ENCODE measurements around the gene VOPP1.
A peak's percentile ranks its signal among the peaks of the same experiment; 100 is the strongest.
"Not testable (repeated sequence)": the region's sequence is repeated elsewhere in the genome, so short reads cannot be mapped to it uniquely, and the experiment has no call there.

VOPP1 gene

GRCh38 chr7:55471594-55471993 is 100.7 kb downstream of the VOPP1 start:
- DNase-seq = not testable (repeated sequence)

- DNase-seq = no peak
Observed at GRCh38 chr7:55470261-55470660, 102.0 kb downstream of the VOPP1 start.

GRCh38 chr7:55469721-55470120 is 102.6 kb downstream of the VOPP1 start:
- DNase-seq = no peak

GRCh38 chr7:55469271-55469681 is 103.0 kb downstream of the VOPP1 start:
- DNase-seq = peak in 22 of 58 donors; percentile 11 to 64 (median 30)

- DNase-seq = no peak
Observed at GRCh38 chr7:55468495-55468894, 103.8 kb downstream of the VOPP1 start.

GRCh38 chr7:55467047-55467593 is 105.2 kb downstream of the VOPP1 start:
- DNase-seq = no peak

- DNase-seq = no peak
Observed at GRCh38 chr7:55465691-55466090, 106.6 kb downstream of the VOPP1 start.

GRCh38 chr7:55464422-55464821 is 107.9 kb downstream of the VOPP1 start:
- DNase-seq = no peak

- no peak for DNase-seq
Observed at GRCh38 chr7:55463686-55464262, 108.5 kb downstream of the VOPP1 start.

- no peak for DNase-seq
Observed at GRCh38 chr7:55458351-55458750, 114.0 kb downstream of the VOPP1 start.

GRCh38 chr7:55457801-55458200 is 114.5 kb downstream of the VOPP1 start:
- DNase-seq = no peak

GRCh38 chr7:55452971-55453370 is 119.3 kb downstream of the VOPP1 start:
- no peak for DNase-seq

GRCh38 chr7:55449992-55450535 is 122.2 kb downstream of the VOPP1 start:
- no peak for DNase-seq

GRCh38 chr7:55449205-55449991 is 122.9 kb downstream of the VOPP1 start:
- no peak for DNase-seq

GRCh38 chr7:55448526-55448925 is 123.8 kb downstream of the VOPP1 start:
- no peak for DNase-seq

GRCh38 chr7:55444786-55445185 is 127.5 kb downstream of the VOPP1 start:
- DNase-seq = no peak

- DNase-seq = peak in 4 of 58 donors; percentile 30 to 53 (median 35)
Observed at GRCh38 chr7:55441774-55442522, 130.4 kb downstream of the VOPP1 start.

GRCh38 chr7:55441002-55441401 is 131.3 kb downstream of the VOPP1 start:
- DNase-seq = no peak

- DNase-seq = peak in 1 of 58 donors; percentile 43
Observed at GRCh38 chr7:55440040-55440690, 132.1 kb downstream of the VOPP1 start.

- DNase-seq = peak in 45 of 58 donors; percentile 12 to 87 (median 56)
Observed at GRCh38 chr7:55439627-55440026, 132.7 kb downstream of the VOPP1 start.
